GM18502 (cell line): ENCODE results near the gene ACAD11.
A peak's percentile ranks its signal among the peaks of the same experiment; 100 is the strongest.

Experiments used
- ATAC-seq: cut with Tn5 transposase; IDR thresholded peaks from one replicate; pipeline ENCODE4 v1.9.1; 2021; ENCODE audit warnings: mild to moderate bottlenecking; ENCODE audit not compliant: unreplicated experiment, poor library complexity

Gene ACAD11

GRCh38 chr3:132659365-132660051 lies at the start of gene ACAD11:
ACAD11 (minus strand) TSS chr3:132659809; CDS start chr3:132659751, 58 bp downstream.
- ATAC-seq, result peak; percentile 62

GRCh38 chr3:132703733-132704132 lies 44.1 kb upstream of the ACAD11 start:
- ATAC-seq, result no peak

GRCh38 chr3:132695422-132695821 lies 35.8 kb upstream of the ACAD11 start:
- ATAC-seq, result no peak

GRCh38 chr3:132694991-132695390 lies 35.4 kb upstream of the ACAD11 start:
- no peak for ATAC-seq

- no peak for ATAC-seq
Measured at GRCh38 chr3:132690040-132690439, 30.4 kb upstream of the ACAD11 start.

- no peak for ATAC-seq
Measured at GRCh38 chr3:132682201-132682600, 22.6 kb upstream of the ACAD11 start.

- ATAC-seq, result no peak
Measured at GRCh38 chr3:132681421-132681820, 21.8 kb upstream of the ACAD11 start.

- ATAC-seq, result no peak
Measured at GRCh38 chr3:132679911-132680310, 20.3 kb upstream of the ACAD11 start.

- no peak for ATAC-seq
Measured at GRCh38 chr3:132675408-132675807, 15.8 kb upstream of the ACAD11 start.

- ATAC-seq, result no peak
Measured at GRCh38 chr3:132669256-132669777, 9.7 kb upstream of the ACAD11 start.

- no peak for ATAC-seq
Measured at GRCh38 chr3:132665230-132665745, 5.7 kb upstream of the ACAD11 start.

- ATAC-seq, result no peak
Measured at GRCh38 chr3:132662212-132662611, 2.6 kb upstream of the ACAD11 start.

GRCh38 chr3:132661101-132661500 lies 1.5 kb upstream of the ACAD11 start:
- no peak for ATAC-seq

GRCh38 chr3:132660811-132661070 lies 1.1 kb upstream of the ACAD11 start:
- ATAC-seq, result no peak

- ATAC-seq, result peak; percentile 78
Measured at GRCh38 chr3:132660052-132660810, 622 bp upstream of the ACAD11 start, which contains the start of gene UBA5. UBA5 (plus strand) TSS chr3:132660329; CDS start chr3:132660538, 209 bp downstream.

GRCh38 chr3:132659000-132659364 lies 627 bp downstream of the ACAD11 start:
- no peak for ATAC-seq

GRCh38 chr3:132657869-132658747 lies 1.5 kb downstream of the ACAD11 start:
- ATAC-seq, result no peak

- ATAC-seq, result no peak
Measured at GRCh38 chr3:132655471-132655870, 4.1 kb downstream of the ACAD11 start.

- no peak for ATAC-seq
Measured at GRCh38 chr3:132654721-132655120, 4.9 kb downstream of the ACAD11 start.

- no peak for ATAC-seq
Measured at GRCh38 chr3:132654190-132654589, 5.4 kb downstream of the ACAD11 start.
